IgD-negative memory B cell (primary cell): Measurements from ENCODE around the gene PRKAR1B. TPM values are rescaled to one million over a fixed set of nuclear protein-coding genes. Genes with fewer than 3 reads are reported as not detected.
"Not testable (repeated sequence)": the region's sequence is repeated elsewhere in the genome, so short reads cannot be mapped to it uniquely, and the experiment has no call there.

Experiments used
- H3K27ac Mint-ChIP-seq, 3 donors: one replicate each; pipeline ENCODE4 v1.8.0; 2020 to 2022; ENCODE audit warnings: mild to moderate bottlenecking in 3 of 3, mixed read lengths in 3 of 3, moderate library complexity in 1 of 3
- H3K27me3 Mint-ChIP-seq: one replicate; pipeline ENCODE4 v1.8.0; 2021; ENCODE audit warnings: mixed read lengths
- H3K36me3 Mint-ChIP-seq: one replicate; pipeline ENCODE4 v1.8.0; 2020; ENCODE audit warnings: mild to moderate bottlenecking, mixed read lengths
- H3K4me1 Mint-ChIP-seq, 3 donors: one replicate each; pipeline ENCODE4 v1.8.0; 2020 to 2022; ENCODE audit warnings: mixed read lengths in 3 of 3, mild to moderate bottlenecking in 1 of 3
- H3K4me3 Mint-ChIP-seq, 4 donors: one replicate each; pipeline ENCODE4 v1.8.0; 2020 to 2022; ENCODE audit warnings: mild to moderate bottlenecking in 4 of 4, mixed read lengths in 4 of 4, moderate library complexity in 3 of 4
- H3K9me3 Mint-ChIP-seq, 3 donors: one replicate each; pipeline ENCODE4 v1.8.0; 2020 to 2021; ENCODE audit warnings: mixed read lengths in 3 of 3, mild to moderate bottlenecking in 1 of 3
- polyA plus RNA-seq: library from polyadenylated mRNA; unstranded; fragments of 300-500 nt; fragmentation: Illumina TruSeq; gene quantifications from one replicate; pipeline ENCODE4 v1.2.3, GENCODE V29; 2021

The PRKAR1B gene
- polyA plus RNA-seq, 1 donor from 2014 or later, result 4.6 TPM

GRCh38 chr7:671415-672042 lies 55.6 kb downstream of the PRKAR1B start:
- H3K4me3 Mint-ChIP-seq, result no peak overlapping the region
- peaks cover 10% of the 10 kb centered on the region for H3K36me3 Mint-ChIP-seq
- H3K9me3 Mint-ChIP-seq, result peaks cover 0 to 9% (median 0%) of the 10 kb centered on the region in 3 donors
- peak overlapping the region in 1 of 3 donors; percentile 35 for H3K27ac Mint-ChIP-seq
- H3K4me1 Mint-ChIP-seq, result no peaks in the 10 kb centered on the region
- H3K27me3 Mint-ChIP-seq, result no peaks in the 10 kb centered on the region

- Mint-ChIP-seq H3K27ac (peak overlapping the region in 1 of 3 donors; percentile 35), H3K27me3 (no peaks in the 10 kb centered on the region), H3K4me3 (no peak overlapping the region), H3K4me1 (no peaks in the 10 kb centered on the region), H3K9me3 (peaks cover 0 to 9% (median 0%) of the 10 kb centered on the region in 3 donors), H3K36me3 (peaks cover 10% of the 10 kb centered on the region)
Observed at GRCh38 chr7:670501-671390, 56.3 kb downstream of the PRKAR1B start.

- Mint-ChIP-seq H3K27ac (peak overlapping the region in 1 of 3 donors; percentile 10), H3K36me3 (peaks cover 6% of the 10 kb centered on the region), H3K4me3 (no peak overlapping the region), H3K4me1 (no peaks in the 10 kb centered on the region), H3K9me3 (peaks cover 0 to 5% (median 0%) of the 10 kb centered on the region in 3 donors), H3K27me3 (no peaks in the 10 kb centered on the region)
Observed at GRCh38 chr7:668958-669357, 58.1 kb downstream of the PRKAR1B start.

GRCh38 chr7:668139-668931 lies 58.7 kb downstream of the PRKAR1B start:
- Mint-ChIP-seq H3K27ac (peak overlapping the region in 1 of 3 donors; percentile 10), H3K4me3 (peak overlapping the region in 1 of 4 donors; percentile 30), H3K36me3 (peaks cover 6% of the 10 kb centered on the region), H3K4me1 (no peaks in the 10 kb centered on the region), H3K27me3 (no peaks in the 10 kb centered on the region), H3K9me3 (peaks cover 0 to 5% (median 0%) of the 10 kb centered on the region in 3 donors)

GRCh38 chr7:666454-667292 lies 60.4 kb downstream of the PRKAR1B start:
- Mint-ChIP-seq H3K27me3 (no peaks in the 10 kb centered on the region), H3K4me1 (no peaks in the 10 kb centered on the region), H3K4me3 (no peak overlapping the region), H3K9me3 (peaks cover 0 to 5% (median 0%) of the 10 kb centered on the region in 3 donors), H3K36me3 (peaks cover 7% of the 10 kb centered on the region), H3K27ac (no peak overlapping the region)

- Mint-ChIP-seq H3K27ac (no peak overlapping the region), H3K4me1 (no peaks in the 10 kb centered on the region), H3K9me3 (peaks cover 0 to 5% (median 0%) of the 10 kb centered on the region in 3 donors), H3K36me3 (peaks cover 5% of the 10 kb centered on the region), H3K4me3 (no peak overlapping the region), H3K27me3 (no peaks in the 10 kb centered on the region)
Observed at GRCh38 chr7:665736-666453, 61.2 kb downstream of the PRKAR1B start.

GRCh38 chr7:664997-665735 lies 61.9 kb downstream of the PRKAR1B start:
- Mint-ChIP-seq H3K36me3 (peaks cover 5% of the 10 kb centered on the region), H3K4me3 (no peak overlapping the region), H3K27me3 (no peaks in the 10 kb centered on the region), H3K4me1 (no peaks in the 10 kb centered on the region), H3K9me3 (peaks cover 0 to 5% (median 0%) of the 10 kb centered on the region in 3 donors), H3K27ac (no peak overlapping the region)

GRCh38 chr7:664402-664775 lies 62.7 kb downstream of the PRKAR1B start:
- peaks cover 5% of the 10 kb centered on the region for H3K36me3 Mint-ChIP-seq

GRCh38 chr7:662576-662975 lies 64.5 kb downstream of the PRKAR1B start:
- peaks cover 0 to 6% (median 0%) of the 10 kb centered on the region in 3 donors for H3K9me3 Mint-ChIP-seq
- no peak overlapping the region for H3K27ac Mint-ChIP-seq
- H3K36me3 Mint-ChIP-seq, result peaks cover 5% of the 10 kb centered on the region
- no peaks in the 10 kb centered on the region for H3K27me3 Mint-ChIP-seq
- H3K4me3 Mint-ChIP-seq, result no peak overlapping the region
- no peaks in the 10 kb centered on the region for H3K4me1 Mint-ChIP-seq

More at GRCh38 chr7:664402-664775, 62.7 kb downstream of the PRKAR1B start:
- Mint-ChIP-seq H3K27me3 (no peaks in the 10 kb centered on the region), H3K4me3 (no peak overlapping the region), H3K27ac (no peak overlapping the region), H3K9me3 (peaks cover 0 to 5% (median 0%) of the 10 kb centered on the region in 3 donors), H3K4me1 (no peaks in the 10 kb centered on the region)

GRCh38 chr7:659996-660395 lies 67.1 kb downstream of the PRKAR1B start:
- Mint-ChIP-seq H3K36me3 (peaks cover 5% of the 10 kb centered on the region), H3K9me3 (peaks cover 0 to 6% (median 0%) of the 10 kb centered on the region in 3 donors), H3K27ac (no peak overlapping the region), H3K4me1 (no peaks in the 10 kb centered on the region), H3K27me3 (no peaks in the 10 kb centered on the region), H3K4me3 (peak overlapping the region in 1 of 4 donors; percentile 36)

- Mint-ChIP-seq H3K36me3 (peaks cover 5% of the 10 kb centered on the region), H3K4me3 (no peak overlapping the region), H3K4me1 (no peaks in the 10 kb centered on the region), H3K27ac (no peak overlapping the region), H3K27me3 (no peaks in the 10 kb centered on the region), H3K9me3 (peaks cover 0 to 6% (median 0%) of the 10 kb centered on the region in 3 donors)
Observed at GRCh38 chr7:659306-659847, 67.7 kb downstream of the PRKAR1B start.

GRCh38 chr7:657565-658119 lies 69.4 kb downstream of the PRKAR1B start:
- Mint-ChIP-seq H3K9me3 (peaks cover 0 to 6% (median 0%) of the 10 kb centered on the region in 3 donors), H3K27me3 (no peaks in the 10 kb centered on the region), H3K4me3 (no peak overlapping the region), H3K4me1 (no peaks in the 10 kb centered on the region), H3K36me3 (peaks cover 3% of the 10 kb centered on the region), H3K27ac (no peak overlapping the region)

GRCh38 chr7:657010-657409 lies 70.1 kb downstream of the PRKAR1B start:
- not testable (repeated sequence) for H3K4me1 Mint-ChIP-seq, H3K27ac Mint-ChIP-seq, H3K36me3 Mint-ChIP-seq, H3K9me3 Mint-ChIP-seq, H3K27me3 Mint-ChIP-seq, H3K4me3 Mint-ChIP-seq
